ENCODE measurements around the gene DPH2.

Gene DPH2

GRCh38 chr1:43944860-43945259 lies 24.9 kb upstream of the DPH2 start:
- no peak for DNase-seq (ENCODE audit: low read depth in 2 of 2)

DNA sequence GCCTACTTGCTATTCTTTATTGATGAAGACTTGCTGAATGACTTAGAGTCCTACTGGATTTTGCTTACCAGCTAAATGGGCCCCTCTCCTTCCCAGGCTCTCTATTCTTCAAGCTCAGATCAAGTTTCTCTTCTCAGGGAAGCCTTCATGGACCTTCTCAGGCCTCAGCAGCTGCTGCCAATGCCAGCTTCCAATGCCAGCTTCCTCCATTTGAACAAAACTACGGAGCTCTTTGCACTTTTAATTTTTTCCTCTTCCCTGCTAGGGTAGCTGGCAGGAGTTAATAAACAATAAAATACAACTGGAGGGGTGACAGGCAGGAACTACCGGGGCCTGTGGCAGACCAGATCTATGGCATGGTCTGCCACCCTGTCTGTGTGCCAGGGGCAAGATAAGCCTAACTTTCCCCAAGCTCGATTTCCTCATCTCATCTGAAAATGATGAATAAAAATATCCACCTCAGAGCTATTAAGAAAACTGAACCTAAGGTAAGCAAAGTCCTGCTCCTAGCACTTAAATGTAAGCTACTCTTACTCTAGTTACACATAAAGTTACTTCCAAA lies 24.1 kb upstream of the DPH2 start:
- DNase-seq (ENCODE audit: low read depth in 2 of 2), result no peak

DNA sequence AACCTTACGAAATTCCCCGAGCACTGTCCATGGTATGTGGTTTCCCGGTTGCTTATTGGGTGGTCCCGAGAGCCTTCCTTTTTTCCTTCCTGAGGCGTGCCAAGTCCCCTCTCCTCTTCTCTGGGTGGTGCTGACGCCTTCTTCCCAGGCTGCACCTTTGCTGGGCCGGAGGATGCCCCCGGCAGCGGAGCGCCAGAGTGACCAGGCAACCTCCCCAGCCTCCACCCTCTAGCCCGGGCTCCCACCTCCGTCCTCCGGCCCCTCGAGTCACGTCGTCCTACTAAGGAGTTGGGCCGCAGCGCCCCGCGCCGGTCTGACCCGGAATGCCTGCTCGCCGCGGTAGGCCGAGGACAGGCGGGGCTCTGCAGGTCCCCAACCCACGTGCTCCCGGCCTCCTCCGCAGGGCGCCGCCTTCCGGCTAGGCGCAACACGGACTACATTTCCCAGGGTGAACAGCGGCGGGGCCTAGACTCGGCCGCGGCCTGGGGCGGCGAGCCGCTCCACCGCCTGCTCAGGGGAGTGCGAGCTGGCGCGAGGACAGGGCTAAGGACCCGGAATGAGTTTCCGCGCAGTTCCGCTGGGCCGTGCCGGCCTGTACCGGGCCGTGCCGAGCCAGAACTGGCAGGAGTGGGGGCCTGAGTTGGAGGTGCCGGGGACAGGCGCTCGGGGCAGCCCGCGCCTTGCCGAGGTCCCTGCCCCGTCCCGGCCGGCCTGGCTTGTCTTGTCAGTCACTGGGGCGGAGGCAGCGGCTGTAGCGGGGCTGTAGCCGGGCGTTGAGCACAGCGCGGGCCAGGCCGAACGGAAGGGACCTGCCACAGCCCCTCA lies 23.4 kb upstream of the DPH2 start, which contains the start of gene IPO13:
Gene IPO13 (plus strand): TSS at position 715 of the 825 bp plus-strand sequence. CDS start 651 bp downstream, outside the sequence.
- peak; percentile 92 to 95 for DNase-seq (ENCODE audit: low read depth in 2 of 2)

- DNase-seq (ENCODE audit: low read depth in 2 of 2), result no peak
Observed at GRCh38 chr1:43947061-43947873, 22.5 kb upstream of the DPH2 start.

GRCh38 chr1:43947874-43948437 lies 21.9 kb upstream of the DPH2 start:
- DNase-seq (ENCODE audit: low read depth in 2 of 2), result no peak

- no peak for DNase-seq (ENCODE audit: low read depth in 2 of 2)
Observed at GRCh38 chr1:43949678-43950077, 20.1 kb upstream of the DPH2 start.

DNA sequence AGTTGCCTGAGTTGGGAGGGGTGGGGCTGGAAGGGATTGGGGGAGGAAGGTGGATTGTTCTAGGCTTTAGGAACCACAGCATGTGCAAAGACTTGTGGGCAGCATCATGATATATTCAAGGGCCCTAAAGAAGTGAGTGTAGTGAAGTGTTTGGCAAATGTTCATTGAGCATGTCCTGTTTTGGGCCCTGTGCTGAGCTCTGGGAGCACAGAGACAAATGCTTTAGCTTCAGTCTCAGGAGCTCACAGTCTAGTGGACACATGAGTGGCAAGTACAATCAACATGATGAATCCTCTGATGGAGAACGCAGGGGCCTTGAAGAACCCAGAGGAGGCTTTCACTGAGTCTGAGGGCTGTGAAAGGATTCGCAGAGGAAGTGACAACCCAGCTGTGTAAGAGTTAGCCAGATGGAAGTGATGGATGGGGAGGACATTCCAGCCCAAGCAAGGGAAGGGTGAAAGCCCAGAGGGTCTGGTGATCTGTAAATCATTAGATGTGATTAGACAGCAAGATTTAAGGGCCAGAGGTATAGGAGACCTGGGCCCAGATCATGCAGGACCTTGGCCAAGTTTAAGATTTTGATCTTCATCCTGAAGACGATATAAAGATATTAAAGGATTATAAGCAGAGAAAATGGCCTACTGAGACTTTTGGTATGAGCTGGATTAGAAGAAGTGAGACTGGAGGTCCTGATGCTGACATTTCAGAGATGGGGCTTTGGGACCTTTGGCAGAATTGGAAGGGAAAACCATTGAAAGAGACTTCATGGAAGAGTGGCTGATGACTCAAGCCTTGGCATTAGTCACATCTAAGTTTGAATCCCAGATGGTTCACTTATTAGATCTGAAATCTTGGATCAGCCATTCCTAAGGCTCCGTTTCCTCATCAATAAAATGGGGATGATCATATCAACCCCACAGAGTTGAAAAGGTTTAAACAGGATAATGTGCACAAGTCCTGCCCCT lies 18.5 kb upstream of the DPH2 start:
- DNase-seq (ENCODE audit: low read depth in 2 of 2), result no peak

DNA sequence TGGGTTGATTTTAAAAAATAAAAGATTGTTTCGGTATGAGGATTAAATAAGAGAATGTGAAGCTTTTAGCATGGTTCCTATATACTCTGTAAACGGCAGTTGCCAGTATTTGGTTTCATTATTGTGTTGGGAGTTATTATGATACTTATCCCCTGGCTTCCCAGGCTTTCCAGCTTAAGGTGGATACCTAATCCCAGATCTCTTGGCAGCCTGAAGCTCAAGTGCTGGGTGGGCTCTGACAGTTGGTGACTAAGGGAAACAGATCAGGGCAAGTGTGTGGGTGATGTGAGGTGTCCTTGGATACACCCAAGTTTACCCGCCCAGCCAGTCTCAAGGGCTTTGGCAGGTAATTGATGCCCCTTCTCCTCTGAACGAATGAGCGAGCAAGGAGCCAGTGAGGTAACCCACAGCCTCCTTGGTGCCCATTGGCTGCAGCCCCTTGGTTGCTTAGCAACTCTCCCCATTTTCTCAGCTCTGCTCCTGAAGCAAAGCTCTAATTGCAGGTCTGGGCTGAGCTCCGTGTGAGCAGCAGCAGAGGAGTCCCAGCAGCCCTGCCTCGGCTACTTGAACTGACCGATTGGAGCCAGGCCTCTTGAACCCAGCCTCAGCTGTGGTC lies 17.0 kb upstream of the DPH2 start:
- DNase-seq (ENCODE audit: low read depth in 2 of 2), result no peak

GRCh38 chr1:43953361-43953760 lies 16.4 kb upstream of the DPH2 start:
- no peak for DNase-seq (ENCODE audit: low read depth in 2 of 2)

DNA sequence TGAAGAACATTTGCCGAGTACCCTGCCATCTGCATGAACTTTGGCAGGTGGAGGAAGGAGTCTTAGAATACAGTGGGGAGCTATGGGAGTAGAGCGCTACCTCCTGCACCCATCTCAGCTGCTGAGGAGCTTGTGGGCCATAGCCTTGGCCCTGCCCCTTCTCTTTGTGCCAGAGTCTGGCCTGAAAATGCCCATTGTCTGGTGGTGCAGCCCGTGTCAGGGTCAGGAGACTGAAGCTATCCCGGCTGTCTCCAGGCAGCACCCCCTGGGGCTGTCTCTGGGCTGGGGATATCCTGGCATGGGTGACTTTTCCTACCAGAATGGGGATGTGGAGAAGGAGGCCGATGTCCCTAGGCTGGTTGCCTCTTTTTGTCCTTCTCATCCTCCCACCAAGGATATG lies 15.8 kb upstream of the DPH2 start:
- no peak for DNase-seq (ENCODE audit: low read depth in 2 of 2)

DNA sequence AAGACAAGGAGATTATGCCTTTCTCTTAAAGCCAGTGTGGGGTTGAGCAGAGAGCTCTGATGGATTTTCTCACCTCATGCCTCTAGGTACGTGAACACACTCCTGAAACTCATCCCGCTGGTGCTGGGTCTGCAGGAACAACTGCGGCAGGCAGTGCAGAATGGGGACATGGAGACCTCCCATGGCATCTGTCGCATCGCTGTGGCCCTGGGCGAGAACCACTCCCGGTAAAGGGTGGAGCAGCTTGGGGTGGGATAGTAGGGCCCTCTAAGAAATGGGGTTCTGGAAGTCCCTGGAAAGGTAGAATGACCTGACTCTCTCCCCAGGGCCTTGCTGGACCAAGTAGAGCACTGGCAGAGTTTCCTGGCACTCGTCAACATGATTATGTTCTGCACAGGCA lies 13.6 kb upstream of the DPH2 start:
- no peak for DNase-seq (ENCODE audit: low read depth in 2 of 2)

- DNase-seq (ENCODE audit: low read depth in 2 of 2), result no peak
Observed at GRCh38 chr1:43957407-43958040, 12.3 kb upstream of the DPH2 start.

- no peak for DNase-seq (ENCODE audit: low read depth in 2 of 2)
Observed at GRCh38 chr1:43958351-43959255, 11.2 kb upstream of the DPH2 start.

GRCh38 chr1:43960798-43961197 lies 9.0 kb upstream of the DPH2 start:
- no peak for DNase-seq (ENCODE audit: low read depth in 2 of 2)

GRCh38 chr1:43961692-43962091 lies 8.1 kb upstream of the DPH2 start:
- no peak for DNase-seq (ENCODE audit: low read depth in 2 of 2)

DNA sequence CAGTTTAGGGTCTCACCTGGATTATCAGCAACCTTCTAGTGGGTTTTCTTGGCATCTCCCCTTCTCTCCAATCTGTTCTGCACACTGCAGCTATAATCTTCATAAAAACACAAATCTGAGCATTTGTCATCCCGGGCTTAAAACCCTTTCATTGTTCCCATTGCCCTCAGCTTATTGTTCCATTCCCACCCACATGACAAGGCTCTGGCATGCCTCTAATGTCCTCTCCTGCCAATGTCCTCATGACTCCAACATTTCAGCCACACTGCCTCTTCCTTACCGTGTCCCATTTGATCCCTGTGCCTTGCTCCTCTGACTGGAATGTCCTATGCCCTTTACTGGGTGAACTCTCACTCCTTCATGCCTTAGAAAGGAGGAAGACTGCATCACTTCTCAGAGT lies 7.5 kb upstream of the DPH2 start:
- DNase-seq (ENCODE audit: low read depth in 2 of 2), result no peak

- DNase-seq (ENCODE audit: low read depth in 2 of 2), result no peak
Observed at GRCh38 chr1:43963006-43963405, 6.8 kb upstream of the DPH2 start.

DNA sequence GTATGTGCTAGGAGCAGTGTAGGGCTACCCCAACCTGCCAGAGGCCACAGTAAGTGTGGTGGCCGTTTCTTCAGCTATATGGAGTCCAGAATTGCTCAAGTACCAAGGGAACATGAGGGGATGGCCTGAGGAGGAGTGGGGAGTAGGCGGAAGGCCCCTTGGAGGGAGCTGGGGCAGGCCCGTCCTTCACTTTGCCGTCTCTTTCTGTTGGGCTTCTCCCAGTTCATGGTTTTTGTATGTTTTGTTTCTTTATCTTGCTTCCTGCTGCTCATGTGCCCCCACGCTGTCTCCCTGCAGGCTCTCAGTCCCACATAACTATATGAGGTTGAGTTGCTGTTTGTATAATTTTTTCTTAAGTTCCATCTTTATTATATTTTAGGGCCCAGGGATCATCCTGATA lies 5.9 kb upstream of the DPH2 start:
- no peak for DNase-seq (ENCODE audit: low read depth in 2 of 2)

- DNase-seq (ENCODE audit: low read depth in 2 of 2), result no peak
Observed at GRCh38 chr1:43965316-43965715, 4.5 kb upstream of the DPH2 start.
